Measurements from ENCODE around the gene ATXN7L2.

ATXN7L2 gene

DNA sequence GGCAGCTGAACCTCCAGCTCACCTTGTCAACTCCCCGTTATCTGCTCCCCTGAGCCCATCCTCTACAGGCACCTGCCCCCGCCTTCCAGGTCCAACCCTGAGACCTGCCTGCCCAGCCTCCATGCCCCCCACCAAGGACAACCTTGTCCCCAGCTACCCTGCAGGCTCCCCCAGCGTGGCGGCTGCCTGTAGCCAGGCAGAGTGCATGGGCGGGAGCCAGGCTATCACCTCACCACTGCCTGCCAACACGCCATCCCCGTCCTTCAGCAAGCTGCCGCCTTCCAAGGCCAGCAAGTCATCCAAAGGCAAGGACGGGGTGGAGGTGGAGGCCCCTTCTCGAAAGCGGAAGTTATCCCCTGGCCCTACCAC, 7.2 kb downstream of the ATXN7L2 start:
- TF ChIP-seq POLR2AphosphoS5 (IDR thresholded peaks at IDR 0.05; ENCODE audit: low read depth, low read length) (no peak), FOXP2 (optimal IDR thresholded peaks at IDR 0.05; ENCODE audit: borderline replicate concordance, extremely low read depth, extremely low read length, insufficient read depth) (no peak)
- TF ChIP-seq, protein P1, sequence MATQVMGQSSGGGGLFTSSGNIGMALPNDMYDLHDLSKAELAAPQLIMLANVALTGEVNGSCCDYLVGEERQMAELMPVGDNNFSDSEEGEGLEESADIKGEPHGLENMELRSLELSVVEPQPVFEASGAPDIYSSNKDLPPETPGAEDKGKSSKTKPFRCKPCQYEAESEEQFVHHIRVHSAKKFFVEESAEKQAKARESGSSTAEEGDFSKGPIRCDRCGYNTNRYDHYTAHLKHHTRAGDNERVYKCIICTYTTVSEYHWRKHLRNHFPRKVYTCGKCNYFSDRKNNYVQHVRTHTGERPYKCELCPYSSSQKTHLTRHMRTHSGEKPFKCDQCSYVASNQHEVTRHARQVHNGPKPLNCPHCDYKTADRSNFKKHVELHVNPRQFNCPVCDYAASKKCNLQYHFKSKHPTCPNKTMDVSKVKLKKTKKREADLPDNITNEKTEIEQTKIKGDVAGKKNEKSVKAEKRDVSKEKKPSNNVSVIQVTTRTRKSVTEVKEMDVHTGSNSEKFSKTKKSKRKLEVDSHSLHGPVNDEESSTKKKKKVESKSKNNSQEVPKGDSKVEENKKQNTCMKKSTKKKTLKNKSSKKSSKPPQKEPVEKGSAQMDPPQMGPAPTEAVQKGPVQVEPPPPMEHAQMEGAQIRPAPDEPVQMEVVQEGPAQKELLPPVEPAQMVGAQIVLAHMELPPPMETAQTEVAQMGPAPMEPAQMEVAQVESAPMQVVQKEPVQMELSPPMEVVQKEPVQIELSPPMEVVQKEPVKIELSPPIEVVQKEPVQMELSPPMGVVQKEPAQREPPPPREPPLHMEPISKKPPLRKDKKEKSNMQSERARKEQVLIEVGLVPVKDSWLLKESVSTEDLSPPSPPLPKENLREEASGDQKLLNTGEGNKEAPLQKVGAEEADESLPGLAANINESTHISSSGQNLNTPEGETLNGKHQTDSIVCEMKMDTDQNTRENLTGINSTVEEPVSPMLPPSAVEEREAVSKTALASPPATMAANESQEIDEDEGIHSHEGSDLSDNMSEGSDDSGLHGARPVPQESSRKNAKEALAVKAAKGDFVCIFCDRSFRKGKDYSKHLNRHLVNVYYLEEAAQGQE (IDR thresholded peaks at IDR 0.05; ENCODE audit: insufficient read depth in 1 of 2, low read depth in 2 of 2, low read length in 2 of 2): no peak

DNA sequence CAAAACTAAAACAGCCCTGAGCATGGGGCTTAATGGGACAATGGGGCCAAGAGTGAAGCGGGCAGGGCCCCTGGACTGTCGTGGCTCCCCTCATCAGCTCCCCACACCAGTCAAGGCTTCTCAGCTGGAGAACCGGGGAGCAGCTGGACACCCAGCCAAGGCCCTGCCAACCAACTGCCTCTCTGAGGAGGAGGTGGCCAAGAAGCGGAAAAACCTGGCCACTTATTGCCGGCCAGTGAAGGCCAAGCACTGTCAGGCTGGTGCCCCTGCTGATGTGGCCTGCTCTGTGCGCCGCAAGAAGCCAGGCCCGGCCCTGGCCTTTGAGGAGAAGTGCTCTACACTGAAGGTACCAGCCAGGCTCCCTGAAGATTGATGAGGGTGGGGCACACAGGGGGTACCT, 7.7 kb downstream of the ATXN7L2 start:
- TF ChIP-seq SIN3A (IDR thresholded peaks at IDR 0.05; ENCODE audit: borderline replicate concordance, insufficient read depth, low read length): no peak
- TF ChIP-seq, protein P1 (IDR thresholded peaks at IDR 0.05; ENCODE audit: insufficient read depth in 1 of 2, low read depth in 2 of 2, low read length in 2 of 2): no peak
- TF ChIP-seq TAF1 (IDR thresholded peaks at IDR 0.05; ENCODE audit: borderline replicate concordance, insufficient read depth, low read length): no peak

DNA sequence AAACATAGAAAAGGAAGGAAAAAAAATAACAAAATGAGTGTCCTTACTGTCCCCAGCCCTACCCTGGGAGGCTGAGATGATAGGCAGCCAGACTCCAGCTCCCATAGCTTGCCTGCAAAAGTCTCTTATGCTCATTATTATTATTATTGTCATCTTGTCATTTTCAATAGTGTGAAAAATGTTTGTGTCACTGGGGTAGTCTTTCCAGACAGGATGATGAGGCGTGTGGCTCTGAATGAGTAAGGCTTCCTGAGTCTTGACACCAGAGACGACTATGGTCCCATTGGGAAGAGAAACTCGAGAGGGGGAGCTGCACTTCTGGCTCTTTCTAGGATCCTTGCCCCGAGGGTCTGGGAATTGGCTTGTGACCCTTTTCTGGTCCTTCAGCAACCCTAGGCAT, 9.1 kb downstream of the ATXN7L2 start:
- TF ChIP-seq, protein P1 (IDR thresholded peaks at IDR 0.05; ENCODE audit: insufficient read depth in 1 of 2, low read depth in 2 of 2, low read length in 2 of 2): no peak
- TF ChIP-seq TAF1 (IDR thresholded peaks at IDR 0.05; ENCODE audit: borderline replicate concordance, insufficient read depth, low read length) (no peak), FOXP2 (optimal IDR thresholded peaks at IDR 0.05; ENCODE audit: borderline replicate concordance, extremely low read depth, extremely low read length, insufficient read depth) (no peak), SIN3A (IDR thresholded peaks at IDR 0.05; ENCODE audit: borderline replicate concordance, insufficient read depth, low read length) (no peak)

DNA sequence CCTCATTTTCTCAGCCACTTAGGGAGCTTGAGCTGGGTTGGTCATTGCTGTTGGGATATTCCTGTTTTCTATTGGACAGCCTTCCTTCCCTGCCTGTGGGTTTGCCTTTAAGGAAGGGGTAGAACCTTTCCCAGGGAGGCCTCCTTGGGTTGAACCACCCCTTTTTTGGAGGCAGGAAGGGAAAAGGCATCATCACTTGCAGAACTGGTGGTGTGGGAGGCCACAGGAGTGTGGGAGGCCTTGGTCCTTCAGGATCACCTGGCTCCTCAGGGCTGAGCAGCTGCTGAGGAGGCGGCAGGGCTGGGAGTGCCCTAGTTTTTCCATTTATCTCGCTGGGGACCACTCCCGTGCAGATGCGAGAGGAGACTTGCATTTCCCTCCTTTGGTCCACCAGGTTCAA, 9.5 kb downstream of the ATXN7L2 start:
- TF ChIP-seq, protein P1 (IDR thresholded peaks at IDR 0.05; ENCODE audit: insufficient read depth in 1 of 2, low read depth in 2 of 2, low read length in 2 of 2): no peak
- TF ChIP-seq SIN3A (IDR thresholded peaks at IDR 0.05; ENCODE audit: borderline replicate concordance, insufficient read depth, low read length): no peak
- no peak for TF ChIP-seq TAF1 (IDR thresholded peaks at IDR 0.05; ENCODE audit: borderline replicate concordance, insufficient read depth, low read length)
- no peak for TF ChIP-seq FOXP2 (optimal IDR thresholded peaks at IDR 0.05; ENCODE audit: borderline replicate concordance, extremely low read depth, extremely low read length, insufficient read depth)
- no peak for TF ChIP-seq POLR2AphosphoS5 (IDR thresholded peaks at IDR 0.05; ENCODE audit: low read depth, low read length)

DNA sequence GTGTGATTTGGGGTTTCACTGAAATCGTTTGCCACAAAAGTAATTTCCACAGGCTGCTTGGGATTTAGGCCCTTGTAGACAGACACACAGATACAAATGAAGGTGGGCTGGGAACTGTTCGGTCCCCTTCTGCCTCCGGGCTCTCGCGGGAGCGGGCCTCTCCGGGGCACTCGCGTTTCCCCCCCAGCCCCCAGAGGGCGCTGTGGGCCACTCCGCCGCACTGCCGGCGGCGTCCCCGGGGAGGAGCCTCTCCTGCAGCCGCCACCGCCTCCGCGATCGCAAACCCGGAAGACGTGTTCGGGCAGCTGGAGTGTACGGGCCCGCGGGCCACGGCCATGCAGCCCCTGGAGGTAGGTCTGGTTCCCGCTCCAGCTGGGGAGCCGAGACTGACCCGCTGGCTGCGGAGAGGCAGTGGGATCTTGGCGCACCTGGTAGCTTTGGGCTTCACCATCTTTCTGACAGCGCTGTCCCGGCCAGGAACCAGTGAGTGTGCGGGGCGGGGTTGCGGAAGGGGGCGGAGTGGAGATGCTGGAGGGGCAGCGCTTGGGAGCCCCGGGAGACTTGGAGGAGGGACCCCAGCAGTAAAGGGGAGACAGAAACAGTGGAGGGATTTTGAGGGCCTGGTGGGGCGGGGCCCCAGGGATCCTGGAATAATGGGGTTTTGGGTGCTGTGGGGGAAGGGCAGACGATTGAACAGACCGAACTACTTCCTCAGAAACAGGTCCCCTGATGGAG, 10.3 kb downstream of the ATXN7L2 start, which contains the start of gene CYB561D1:
Gene CYB561D1 (plus strand): TSS at position 290 of the 735 bp plus-strand sequence. CDS start 46 bp downstream, at position 336.
- no peak for TF ChIP-seq SIN3A (IDR thresholded peaks at IDR 0.05; ENCODE audit: borderline replicate concordance, insufficient read depth, low read length)
- TF ChIP-seq TAF1 (IDR thresholded peaks at IDR 0.05; ENCODE audit: borderline replicate concordance, insufficient read depth, low read length): no peak
- TF ChIP-seq, protein P1 (IDR thresholded peaks at IDR 0.05; ENCODE audit: insufficient read depth in 1 of 2, low read depth in 2 of 2, low read length in 2 of 2): no peak
- TF ChIP-seq POLR2AphosphoS5 (IDR thresholded peaks at IDR 0.05; ENCODE audit: low read depth, low read length): peak; percentile 55; the same call in 1 of the 2 replicates
- peak; percentile 85 for TF ChIP-seq FOXP2 (optimal IDR thresholded peaks at IDR 0.05; ENCODE audit: borderline replicate concordance, extremely low read depth, extremely low read length, insufficient read depth)
